Measurements from ENCODE around the gene WDR11.

GRCh38 chr10:120917521-120918250 is 66.5 kb downstream of the WDR11 start:
- TF ChIP-seq, protein P1, sequence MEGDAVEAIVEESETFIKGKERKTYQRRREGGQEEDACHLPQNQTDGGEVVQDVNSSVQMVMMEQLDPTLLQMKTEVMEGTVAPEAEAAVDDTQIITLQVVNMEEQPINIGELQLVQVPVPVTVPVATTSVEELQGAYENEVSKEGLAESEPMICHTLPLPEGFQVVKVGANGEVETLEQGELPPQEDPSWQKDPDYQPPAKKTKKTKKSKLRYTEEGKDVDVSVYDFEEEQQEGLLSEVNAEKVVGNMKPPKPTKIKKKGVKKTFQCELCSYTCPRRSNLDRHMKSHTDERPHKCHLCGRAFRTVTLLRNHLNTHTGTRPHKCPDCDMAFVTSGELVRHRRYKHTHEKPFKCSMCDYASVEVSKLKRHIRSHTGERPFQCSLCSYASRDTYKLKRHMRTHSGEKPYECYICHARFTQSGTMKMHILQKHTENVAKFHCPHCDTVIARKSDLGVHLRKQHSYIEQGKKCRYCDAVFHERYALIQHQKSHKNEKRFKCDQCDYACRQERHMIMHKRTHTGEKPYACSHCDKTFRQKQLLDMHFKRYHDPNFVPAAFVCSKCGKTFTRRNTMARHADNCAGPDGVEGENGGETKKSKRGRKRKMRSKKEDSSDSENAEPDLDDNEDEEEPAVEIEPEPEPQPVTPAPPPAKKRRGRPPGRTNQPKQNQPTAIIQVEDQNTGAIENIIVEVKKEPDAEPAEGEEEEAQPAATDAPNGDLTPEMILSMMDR (IDR thresholded peaks at IDR 0.05; ENCODE audit: low read depth, low read length, poor library complexity, severe bottlenecking) = no peak
- no peak for TF ChIP-seq EZH2phosphoT487 (IDR thresholded peaks at IDR 0.05; ENCODE audit: borderline replicate concordance, low read length)
